WTC11 (cell line): ENCODE results near the gene KLHL8. TPM values are rescaled to one million over a fixed set of nuclear protein-coding genes. Genes with fewer than 3 reads are reported as not detected.

Source experiments
- ATAC-seq: fragments of 200-7000 bp; cut with Tn5 transposase; 2 replicates; pipeline ENCODE4 v1.10.0; 2021; ENCODE audit warnings: mild to moderate bottlenecking, moderate library complexity
- CTCF ChIA-PET: fragments of 300-600 bp; sonication (Branson Sonifier 250); formaldehyde crosslinking; loops from one replicate; lab custom pipeline; 2021; ENCODE audit warnings: antibody characterized with exemption; lab: Charles Lee
- POLR2A ChIA-PET: fragments of 350-600 bp; sonication (Branson Sonifier 250); formaldehyde crosslinking; loops from one replicate; lab custom pipeline; 2021; ENCODE audit warnings: antibody characterized with exemption; lab: Charles Lee
- DNase-seq: peaks from one replicate; pipeline ENCODE4 v3.0.0; 2021; ENCODE audit warnings: low spot score
- H3K27ac Mint-ChIP-seq: 2 replicates; pipeline ENCODE4 v1.8.0; 2021; ENCODE audit warnings: mixed read lengths
- H3K27me3 Mint-ChIP-seq: 2 replicates; pipeline ENCODE4 v1.8.0; 2021; ENCODE audit warnings: low read depth, mild to moderate bottlenecking, moderate library complexity, mixed read lengths
- H3K36me3 Mint-ChIP-seq: 2 replicates; pipeline ENCODE4 v1.8.0; 2021; ENCODE audit warnings: mixed read lengths
- H3K4me1 Mint-ChIP-seq: 2 replicates; pipeline ENCODE4 v1.8.0; 2022; ENCODE audit warnings: mixed read lengths
- H3K4me3 Mint-ChIP-seq: 2 replicates; pipeline ENCODE4 v1.8.0; 2021; ENCODE audit warnings: mild to moderate bottlenecking, moderate library complexity, mixed read lengths
- H3K9me3 Mint-ChIP-seq: 2 replicates; pipeline ENCODE4 v1.8.0; 2021; ENCODE audit warnings: mixed read lengths
- AR ChIP-seq: fragments of 250-450 bp; sonication (Bioruptor Pico); IDR thresholded peaks from 2 replicates; pipeline ENCODE4 v1.9.0; 2021; ENCODE audit warnings: mild to moderate bottlenecking
- ATF1 ChIP-seq: sonication (generic); formaldehyde crosslinking; IDR thresholded peaks from 2 replicates; pipeline ENCODE4 v1.8.1; 2023; ENCODE audit warnings: mild to moderate bottlenecking, moderate library complexity, missing genetic modification reagents
- CDX4 ChIP-seq: fragments of 250-450 bp; sonication (Bioruptor Pico); IDR thresholded peaks from 2 replicates; pipeline ENCODE4 v1.9.0; 2021; ENCODE audit warnings: moderate library complexity, mild to moderate bottlenecking, inconsistent platforms, borderline replicate concordance
- CREM ChIP-seq: sonication (generic); formaldehyde crosslinking; IDR thresholded peaks from 2 replicates; pipeline ENCODE4 v1.8.1; 2022; ENCODE audit warnings: mild to moderate bottlenecking, missing genetic modification reagents, moderate library complexity
- E2F1 ChIP-seq: sonication (generic); formaldehyde crosslinking; IDR thresholded peaks from 2 replicates; pipeline ENCODE4 v1.8.0; 2022; ENCODE audit warnings: mild to moderate bottlenecking, missing genetic modification reagents
- ELF4 ChIP-seq: sonication (generic); formaldehyde crosslinking; IDR thresholded peaks from 2 replicates; pipeline ENCODE4 v1.8.1; 2022; ENCODE audit warnings: low read depth, mild to moderate bottlenecking, moderate library complexity, missing genetic modification reagents
- ESRRA ChIP-seq: sonication (generic); formaldehyde crosslinking; IDR thresholded peaks from 2 replicates; pipeline ENCODE4 v1.8.1; 2022; ENCODE audit warnings: mild to moderate bottlenecking, missing genetic modification reagents, borderline replicate concordance
- ETV6 ChIP-seq: sonication (generic); formaldehyde crosslinking; IDR thresholded peaks from 2 replicates; pipeline ENCODE4 v1.8.1; 2022; ENCODE audit warnings: mild to moderate bottlenecking, missing genetic modification reagents
- FOXJ3 ChIP-seq: sonication (generic); formaldehyde crosslinking; IDR thresholded peaks from 2 replicates; pipeline ENCODE4 v1.9.0; 2021; ENCODE audit warnings: missing genetic modification reagents, mild to moderate bottlenecking, borderline replicate concordance
- FOXP4 ChIP-seq: sonication (generic); formaldehyde crosslinking; IDR thresholded peaks from 2 replicates; pipeline ENCODE4 v1.8.0; 2022; ENCODE audit warnings: mild to moderate bottlenecking, missing genetic modification reagents
- GABPB1 ChIP-seq: sonication (generic); formaldehyde crosslinking; IDR thresholded peaks from 2 replicates; pipeline ENCODE4 v1.8.1; 2023; ENCODE audit warnings: mild to moderate bottlenecking, missing genetic modification reagents
- JAZF1 ChIP-seq: fragments of 250-450 bp; sonication (Bioruptor Pico); IDR thresholded peaks from 2 replicates; pipeline ENCODE4 v1.9.0; 2021; ENCODE audit warnings: moderate library complexity, mild to moderate bottlenecking, inconsistent platforms
- PRRX2 ChIP-seq: fragments of 250-450 bp; sonication (Bioruptor Pico); IDR thresholded peaks from 2 replicates; pipeline ENCODE4 v1.8.0; 2021; ENCODE audit warnings: mild to moderate bottlenecking
- RELA ChIP-seq: sonication (generic); formaldehyde crosslinking; IDR thresholded peaks from 2 replicates; pipeline ENCODE4 v1.8.1; 2022; ENCODE audit warnings: missing genetic modification reagents, mild to moderate bottlenecking, borderline replicate concordance
- SP1 ChIP-seq: sonication (generic); formaldehyde crosslinking; conservative IDR thresholded peaks from 2 replicates; pipeline ENCODE4 v1.8.1; 2022; ENCODE audit warnings: missing genetic modification reagents
- ZNF121 ChIP-seq: sonication (generic); formaldehyde crosslinking; IDR thresholded peaks from 2 replicates; pipeline ENCODE4 v1.8.0; 2023; ENCODE audit warnings: missing genetic modification reagents
- ZNF396 ChIP-seq: fragments of 250-450 bp; sonication (Bioruptor Pico); IDR thresholded peaks from 2 replicates; pipeline ENCODE4 v1.8.0; 2021; ENCODE audit warnings: mild to moderate bottlenecking, moderate library complexity, borderline replicate concordance
- ZNF425 ChIP-seq: fragments of 250-450 bp; sonication (Bioruptor Pico); conservative IDR thresholded peaks from 2 replicates; pipeline ENCODE4 v1.9.0; 2021; ENCODE audit warnings: mild to moderate bottlenecking
- total RNA-seq: library from RNA; stranded (reverse); gene quantifications from 3 replicates; pipeline ENCODE4 v1.2.3, GENCODE V29; 2021
- TF ChIP-seq, protein P1 (sequence below): sonication (generic); formaldehyde crosslinking; IDR thresholded peaks from 2 replicates; pipeline ENCODE4 v1.8.1; 2023; ENCODE audit warnings: mild to moderate bottlenecking, moderate library complexity, missing genetic modification reagents
- TF ChIP-seq, protein P2 (sequence below): sonication (generic); formaldehyde crosslinking; IDR thresholded peaks from 2 replicates; pipeline ENCODE4 v1.8.1; 2022; ENCODE audit warnings: mild to moderate bottlenecking, moderate library complexity, missing genetic modification reagents
- TF ChIP-seq, protein P3 (sequence below): fragments of 250-450 bp; sonication (Bioruptor Pico); IDR thresholded peaks from 2 replicates; pipeline ENCODE4 v1.9.0; 2021; ENCODE audit warnings: mild to moderate bottlenecking
- TF ChIP-seq, protein P4 (sequence below): sonication (generic); formaldehyde crosslinking; IDR thresholded peaks from 2 replicates; pipeline ENCODE4 v1.8.0; 2023; ENCODE audit warnings: missing genetic modification reagents

Gene KLHL8
- total RNA-seq, 1 experiment from 2014 or later = 7.3 TPM

DNA sequence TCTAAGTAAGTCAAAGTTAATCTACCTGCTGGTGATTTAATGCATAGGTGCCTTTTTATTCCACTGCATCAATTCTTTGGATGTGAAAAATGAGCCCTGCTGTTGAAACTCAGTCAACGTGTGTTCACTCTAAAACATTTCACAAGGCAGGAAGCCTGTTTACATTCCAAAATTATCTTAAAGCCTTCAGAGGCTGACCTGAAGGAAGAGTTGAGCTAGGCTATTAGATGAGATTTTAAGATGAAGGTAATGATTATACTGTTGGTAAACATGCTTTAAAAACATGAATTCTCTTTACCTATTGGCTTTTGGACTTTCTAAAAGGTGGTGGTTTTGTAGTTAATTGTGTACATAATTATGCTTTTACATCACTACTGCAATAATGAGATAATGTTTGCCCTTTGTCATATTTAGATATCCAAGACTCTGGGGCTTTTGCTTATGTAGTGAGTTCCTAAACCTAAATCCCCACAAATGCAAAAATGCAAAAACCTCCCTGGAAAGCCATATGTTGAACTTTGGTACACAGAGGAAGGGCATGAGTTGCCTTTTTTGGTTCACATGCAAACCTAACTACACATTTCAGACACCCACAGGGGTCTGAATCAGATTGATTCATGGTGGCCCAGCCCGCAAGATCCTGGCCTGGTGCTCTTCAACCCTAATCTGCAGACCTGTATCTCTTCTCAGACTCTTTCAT lies 92.3 kb downstream of the KLHL8 start:
- POLR2A ChIA-PET = no interaction called here
- Mint-ChIP-seq H3K4me3 (no peak overlapping the region), H3K27me3 (no peaks in the 10 kb centered on the region), H3K4me1 (no peaks in the 10 kb centered on the region), H3K9me3 (no peaks in the 10 kb centered on the region), H3K27ac (no peak overlapping the region), H3K36me3 (peaks cover 77% of the 10 kb centered on the region)
- CTCF ChIA-PET = no interaction called here
- no peak for TF ChIP-seq ATF1 (CRISPR knock-in tag)
- TF ChIP-seq ESRRA (CRISPR knock-in tag) = no peak
- TF ChIP-seq, protein P1, sequence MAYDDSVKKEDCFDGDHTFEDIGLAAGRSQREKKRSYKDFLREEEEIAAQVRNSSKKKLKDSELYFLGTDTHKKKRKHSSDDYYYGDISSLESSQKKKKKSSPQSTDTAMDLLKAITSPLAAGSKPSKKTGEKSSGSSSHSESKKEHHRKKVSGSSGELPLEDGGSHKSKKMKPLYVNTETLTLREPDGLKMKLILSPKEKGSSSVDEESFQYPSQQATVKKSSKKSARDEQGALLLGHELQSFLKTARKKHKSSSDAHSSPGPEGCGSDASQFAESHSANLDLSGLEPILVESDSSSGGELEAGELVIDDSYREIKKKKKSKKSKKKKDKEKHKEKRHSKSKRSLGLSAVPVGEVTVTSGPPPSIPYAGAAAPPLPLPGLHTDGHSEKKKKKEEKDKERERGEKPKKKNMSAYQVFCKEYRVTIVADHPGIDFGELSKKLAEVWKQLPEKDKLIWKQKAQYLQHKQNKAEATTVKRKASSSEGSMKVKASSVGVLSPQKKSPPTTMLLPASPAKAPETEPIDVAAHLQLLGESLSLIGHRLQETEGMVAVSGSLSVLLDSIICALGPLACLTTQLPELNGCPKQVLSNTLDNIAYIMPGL = no peak
- TF ChIP-seq ETV6 (CRISPR knock-in tag) = no peak
- TF ChIP-seq JAZF1 (CRISPR knock-in tag) = no peak
- TF ChIP-seq RELA = no peak
- no peak for TF ChIP-seq ZNF425 (CRISPR knock-in tag)
- no peak for TF ChIP-seq FOXP4 (CRISPR knock-in tag)
- no peak for TF ChIP-seq CREM (CRISPR knock-in tag)
- TF ChIP-seq, protein P2, sequence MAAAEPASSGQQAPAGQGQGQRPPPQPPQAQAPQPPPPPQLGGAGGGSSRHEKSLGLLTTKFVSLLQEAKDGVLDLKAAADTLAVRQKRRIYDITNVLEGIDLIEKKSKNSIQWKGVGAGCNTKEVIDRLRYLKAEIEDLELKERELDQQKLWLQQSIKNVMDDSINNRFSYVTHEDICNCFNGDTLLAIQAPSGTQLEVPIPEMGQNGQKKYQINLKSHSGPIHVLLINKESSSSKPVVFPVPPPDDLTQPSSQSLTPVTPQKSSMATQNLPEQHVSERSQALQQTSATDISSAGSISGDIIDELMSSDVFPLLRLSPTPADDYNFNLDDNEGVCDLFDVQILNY (CRISPR knock-in tag) = no peak
- TF ChIP-seq ELF4 (CRISPR knock-in tag) = no peak
- TF ChIP-seq CDX4 = no peak
- TF ChIP-seq SP1 = no peak
- no peak for TF ChIP-seq ZNF121 (CRISPR knock-in tag)
- TF ChIP-seq, protein P3, sequence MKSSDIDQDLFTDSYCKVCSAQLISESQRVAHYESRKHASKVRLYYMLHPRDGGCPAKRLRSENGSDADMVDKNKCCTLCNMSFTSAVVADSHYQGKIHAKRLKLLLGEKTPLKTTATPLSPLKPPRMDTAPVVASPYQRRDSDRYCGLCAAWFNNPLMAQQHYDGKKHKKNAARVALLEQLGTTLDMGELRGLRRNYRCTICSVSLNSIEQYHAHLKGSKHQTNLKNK = no peak
- TF ChIP-seq GABPB1 (CRISPR knock-in tag) = no peak
- TF ChIP-seq PRRX2 (CRISPR knock-in tag) = no peak
- no peak for DNase-seq
- no peak for ATAC-seq

GRCh38 chr4:87126056-87126455 lies 94.4 kb downstream of the KLHL8 start:
- H3K4me3 Mint-ChIP-seq = no peak overlapping the region
- DNase-seq = no peak
- no peaks in the 10 kb centered on the region for H3K4me1 Mint-ChIP-seq
- POLR2A ChIA-PET = no interaction called here
- CTCF ChIA-PET = interaction anchor here (1.2 kb wide), 1 partner anchor 11 kb away, joined by 5 read pairs; no protein-coding TSS in a partner anchor
- H3K27me3 Mint-ChIP-seq = no peaks in the 10 kb centered on the region
- no peaks in the 10 kb centered on the region for H3K9me3 Mint-ChIP-seq
- peaks cover 59% of the 10 kb centered on the region for H3K36me3 Mint-ChIP-seq
- ATAC-seq = peak; percentile 81
- H3K27ac Mint-ChIP-seq = no peak overlapping the region
- TF ChIP-seq, protein P4, sequence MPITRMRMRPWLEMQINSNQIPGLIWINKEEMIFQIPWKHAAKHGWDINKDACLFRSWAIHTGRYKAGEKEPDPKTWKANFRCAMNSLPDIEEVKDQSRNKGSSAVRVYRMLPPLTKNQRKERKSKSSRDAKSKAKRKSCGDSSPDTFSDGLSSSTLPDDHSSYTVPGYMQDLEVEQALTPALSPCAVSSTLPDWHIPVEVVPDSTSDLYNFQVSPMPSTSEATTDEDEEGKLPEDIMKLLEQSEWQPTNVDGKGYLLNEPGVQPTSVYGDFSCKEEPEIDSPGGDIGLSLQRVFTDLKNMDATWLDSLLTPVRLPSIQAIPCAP (CRISPR knock-in tag) = no peak
- no peak for TF ChIP-seq E2F1
- no peak for TF ChIP-seq ZNF396 (CRISPR knock-in tag)
- TF ChIP-seq FOXJ3 (CRISPR knock-in tag) = no peak
- no peak for TF ChIP-seq AR
